OCI-LY3 (cell line): ENCODE results near the gene CDH8.

Experiments used
- EZH2phosphoT487 ChIP-seq: fragments of 200-600 bp; shearing (Covaris generic); IDR thresholded peaks from 2 replicates; pipeline ENCODE4 v1.6.1; 2018; ENCODE audit warnings: antibody characterized with exemption, mixed run types, low read depth
- TF ChIP-seq, protein P1 (sequence below): fragments of 200-600, 300-600 bp; sonication (generic); IDR thresholded peaks from 2 replicates; pipeline ENCODE4 v1.5.1; 2014; ENCODE audit warnings: antibody characterized with exemption, low read length, low read depth

DNA sequence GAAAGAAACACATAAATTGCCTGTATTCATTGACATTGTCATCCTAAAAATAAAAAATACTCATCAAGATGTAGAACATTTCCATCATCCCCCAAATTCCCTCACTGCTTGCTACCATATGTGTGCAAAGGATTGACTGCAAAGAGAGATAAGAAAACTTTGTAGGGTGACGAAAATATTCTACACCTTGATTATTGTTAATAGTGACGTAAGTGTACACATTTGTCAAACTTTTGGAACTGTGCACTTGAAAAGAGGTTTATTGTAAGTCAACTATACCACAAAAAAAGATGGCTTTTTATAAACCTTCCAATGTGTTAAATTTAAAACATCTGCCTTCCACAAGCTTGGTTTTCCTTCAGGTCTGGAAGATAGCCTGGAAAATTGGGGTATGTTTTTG lies 359.5 kb downstream of the CDH8 start:
- TF ChIP-seq, protein P1, sequence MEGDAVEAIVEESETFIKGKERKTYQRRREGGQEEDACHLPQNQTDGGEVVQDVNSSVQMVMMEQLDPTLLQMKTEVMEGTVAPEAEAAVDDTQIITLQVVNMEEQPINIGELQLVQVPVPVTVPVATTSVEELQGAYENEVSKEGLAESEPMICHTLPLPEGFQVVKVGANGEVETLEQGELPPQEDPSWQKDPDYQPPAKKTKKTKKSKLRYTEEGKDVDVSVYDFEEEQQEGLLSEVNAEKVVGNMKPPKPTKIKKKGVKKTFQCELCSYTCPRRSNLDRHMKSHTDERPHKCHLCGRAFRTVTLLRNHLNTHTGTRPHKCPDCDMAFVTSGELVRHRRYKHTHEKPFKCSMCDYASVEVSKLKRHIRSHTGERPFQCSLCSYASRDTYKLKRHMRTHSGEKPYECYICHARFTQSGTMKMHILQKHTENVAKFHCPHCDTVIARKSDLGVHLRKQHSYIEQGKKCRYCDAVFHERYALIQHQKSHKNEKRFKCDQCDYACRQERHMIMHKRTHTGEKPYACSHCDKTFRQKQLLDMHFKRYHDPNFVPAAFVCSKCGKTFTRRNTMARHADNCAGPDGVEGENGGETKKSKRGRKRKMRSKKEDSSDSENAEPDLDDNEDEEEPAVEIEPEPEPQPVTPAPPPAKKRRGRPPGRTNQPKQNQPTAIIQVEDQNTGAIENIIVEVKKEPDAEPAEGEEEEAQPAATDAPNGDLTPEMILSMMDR: no peak
- no peak for TF ChIP-seq EZH2phosphoT487
